Right lobe of liver (tissue), 4 donors: Measurements from ENCODE around the gene SSRP1.

Experiments
- POLR2A ChIP-seq: fragments of 450-650 bp; IDR thresholded peaks from one replicate; pipeline ENCODE4 v1.6.1; 2017; ENCODE audit warnings: antibody characterized with exemption, mild to moderate bottlenecking
- TF ChIP-seq, protein P1 (sequence below), 4 donors: fragments of 200-600 bp in 3 of 4; fragments of 450-650 bp in 1 of 4; IDR thresholded peaks; one replicate each; pipeline versions ENCODE4 v1.5.1 to v1.8.0; 2016 to 2022; ENCODE audit warnings: antibody characterized with exemption in 4 of 4, mild to moderate bottlenecking in 2 of 4
- donor health status: DM: no; HTN: no; CAD: no.
- donor health status: DM: no; HTN: no; CAD: no.
- donor health status: DM: no; HTN: yes; CAD: no.

DNA sequence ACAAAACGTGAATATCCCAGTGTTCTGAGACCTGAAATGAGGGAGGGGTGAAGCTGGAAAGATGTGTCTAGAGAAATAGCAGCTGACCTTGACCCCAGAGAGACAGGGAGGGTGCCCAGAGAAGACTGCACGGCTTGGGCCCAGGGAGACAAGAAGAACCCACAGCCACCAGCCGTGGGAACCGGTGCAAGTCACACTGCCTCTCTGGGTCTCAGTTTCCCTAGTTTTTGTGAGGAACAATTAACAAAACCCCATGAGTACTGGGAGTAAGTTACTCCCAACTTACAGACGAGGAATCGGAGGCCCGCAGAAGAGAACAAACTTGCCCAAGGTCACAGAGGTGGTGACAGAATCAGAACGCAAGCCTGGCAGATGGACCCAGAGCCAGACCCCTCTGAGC is 30.2 kb downstream of the SSRP1 start:
- no peak for TF ChIP-seq POLR2A
- TF ChIP-seq, protein P1, sequence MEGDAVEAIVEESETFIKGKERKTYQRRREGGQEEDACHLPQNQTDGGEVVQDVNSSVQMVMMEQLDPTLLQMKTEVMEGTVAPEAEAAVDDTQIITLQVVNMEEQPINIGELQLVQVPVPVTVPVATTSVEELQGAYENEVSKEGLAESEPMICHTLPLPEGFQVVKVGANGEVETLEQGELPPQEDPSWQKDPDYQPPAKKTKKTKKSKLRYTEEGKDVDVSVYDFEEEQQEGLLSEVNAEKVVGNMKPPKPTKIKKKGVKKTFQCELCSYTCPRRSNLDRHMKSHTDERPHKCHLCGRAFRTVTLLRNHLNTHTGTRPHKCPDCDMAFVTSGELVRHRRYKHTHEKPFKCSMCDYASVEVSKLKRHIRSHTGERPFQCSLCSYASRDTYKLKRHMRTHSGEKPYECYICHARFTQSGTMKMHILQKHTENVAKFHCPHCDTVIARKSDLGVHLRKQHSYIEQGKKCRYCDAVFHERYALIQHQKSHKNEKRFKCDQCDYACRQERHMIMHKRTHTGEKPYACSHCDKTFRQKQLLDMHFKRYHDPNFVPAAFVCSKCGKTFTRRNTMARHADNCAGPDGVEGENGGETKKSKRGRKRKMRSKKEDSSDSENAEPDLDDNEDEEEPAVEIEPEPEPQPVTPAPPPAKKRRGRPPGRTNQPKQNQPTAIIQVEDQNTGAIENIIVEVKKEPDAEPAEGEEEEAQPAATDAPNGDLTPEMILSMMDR (IDR thresholded peaks at IDR 0.05): no peak
